ENCODE data around the gene PNLIPRP3. TPM values are rescaled to one million over a fixed set of nuclear protein-coding genes. Genes with fewer than 3 reads are reported as not detected.

PNLIPRP3 gene
- total RNA-seq, 1 experiment from 2014 or later, result not detected

- no peak for DNase-seq (ENCODE audit: low spot score)
- in situ Hi-C loops (cut with HindIII; ENCODE audit: low sequenced_read_pairs), result no loop called here
Measured at GRCh38 chr10:116440330-116441030, 12.8 kb downstream of the PNLIPRP3 start.

DNA sequence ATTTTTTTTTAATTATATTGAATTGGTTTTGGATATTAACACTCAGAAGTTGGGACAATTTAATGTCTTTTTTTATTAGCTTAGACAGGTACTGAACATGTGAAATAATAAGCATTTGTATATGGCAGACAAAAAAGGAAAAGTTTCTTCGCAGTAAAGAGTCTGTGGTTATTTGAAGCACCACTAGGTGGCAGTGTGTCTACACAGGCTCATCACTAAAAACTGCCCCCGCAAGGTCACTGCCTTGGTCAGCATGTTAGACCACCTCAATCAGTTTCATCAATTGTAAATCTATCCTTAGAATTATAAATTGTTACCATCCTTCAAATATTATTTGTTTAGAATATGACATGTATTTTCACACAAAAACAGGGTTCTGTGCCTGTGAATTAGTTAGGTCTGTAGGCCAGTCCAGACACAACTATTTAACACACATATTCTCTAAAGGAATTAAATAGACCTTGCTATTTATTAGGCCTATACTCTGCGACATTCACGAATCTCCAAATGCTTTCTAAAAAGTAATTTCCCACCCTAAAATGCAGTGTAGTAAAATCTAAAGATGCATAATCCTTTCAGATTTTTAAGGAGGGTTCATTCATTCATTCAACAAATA lies 17.0 kb downstream of the PNLIPRP3 start:
- in situ Hi-C loops (cut with HindIII; ENCODE audit: low sequenced_read_pairs), result no loop called here
- DNase-seq (ENCODE audit: low spot score), result peak; percentile 13

- in situ Hi-C loops (cut with HindIII; ENCODE audit: low sequenced_read_pairs), result no loop called here
- DNase-seq (ENCODE audit: low spot score), result no peak
Measured at GRCh38 chr10:116450861-116451260, 23.2 kb downstream of the PNLIPRP3 start.

DNA sequence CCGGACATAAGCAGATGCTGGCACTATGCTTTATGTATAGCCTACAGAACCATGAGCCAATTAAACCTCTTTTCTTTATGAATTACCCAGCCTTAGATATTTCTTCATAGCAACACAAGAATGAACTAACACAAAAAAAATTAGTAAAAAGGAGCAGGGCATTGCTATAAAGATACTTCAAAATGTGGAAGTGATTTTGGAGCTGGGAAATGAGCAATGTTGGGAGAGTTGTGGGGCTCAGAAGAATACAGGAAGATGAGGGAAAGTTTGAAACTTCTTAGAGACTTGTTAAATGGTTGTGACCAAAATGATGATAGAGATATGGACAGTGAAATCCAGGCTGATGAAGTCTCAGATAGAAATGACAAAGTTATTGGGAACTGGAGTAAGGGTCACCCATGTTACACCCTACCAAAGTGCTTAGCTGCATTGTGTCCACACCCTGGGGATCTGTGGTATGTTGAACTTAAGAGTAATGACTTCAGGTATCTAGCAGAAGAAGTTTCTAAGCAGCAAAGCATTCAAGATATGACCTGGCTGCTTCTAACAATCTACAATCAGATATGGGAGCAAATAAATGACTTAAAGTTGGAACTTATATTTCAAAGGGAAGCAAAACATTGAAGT lies 24.2 kb downstream of the PNLIPRP3 start:
- in situ Hi-C loops (cut with HindIII; ENCODE audit: low sequenced_read_pairs), result no loop called here

DNA sequence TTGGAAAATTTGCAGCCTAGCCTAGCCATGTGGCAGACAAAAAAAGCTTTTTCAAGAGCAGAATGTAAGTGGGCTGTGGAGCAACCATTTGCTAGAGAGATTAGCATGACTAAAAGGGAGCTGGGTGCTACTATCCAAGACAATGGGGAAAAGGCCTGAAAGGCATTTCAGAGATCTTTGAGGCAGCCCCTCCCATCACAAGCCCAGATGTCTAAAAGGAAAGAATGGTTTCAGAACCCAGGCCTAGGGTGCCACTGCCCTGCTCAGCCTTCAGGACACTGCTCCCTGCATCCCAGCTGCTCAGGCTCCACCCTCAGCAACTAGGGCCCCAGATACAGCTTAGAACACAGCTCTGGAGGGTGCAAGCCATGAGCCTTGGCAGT lies 24.7 kb downstream of the PNLIPRP3 start:
- in situ Hi-C loops (cut with HindIII; ENCODE audit: low sequenced_read_pairs), result no loop called here
- no peak for DNase-seq (ENCODE audit: low spot score)

More for the DNA sequence above, 24.2 kb downstream of the PNLIPRP3 start:
- no peak for DNase-seq (ENCODE audit: low spot score)

DNA sequence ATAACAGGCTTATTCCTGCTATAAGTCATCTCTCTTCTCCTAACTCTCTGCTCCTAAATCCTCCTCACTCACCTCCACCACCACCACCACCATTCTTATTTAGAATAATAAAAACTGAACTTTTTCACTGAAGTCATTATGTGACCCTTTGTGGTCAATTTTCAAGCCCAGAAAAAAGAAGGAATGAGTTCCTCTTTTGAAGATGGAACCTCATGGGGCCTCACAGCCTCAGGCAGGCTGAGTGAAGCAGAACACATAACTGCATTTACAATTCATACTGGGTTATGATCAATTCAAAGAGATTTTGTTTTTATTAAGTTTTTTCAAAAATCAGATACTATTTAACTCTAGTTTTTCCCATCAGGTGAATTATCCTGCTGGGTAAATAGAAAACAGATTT lies 29.8 kb downstream of the PNLIPRP3 start:
- in situ Hi-C loops (cut with HindIII; ENCODE audit: low sequenced_read_pairs), result no loop called here
- DNase-seq (ENCODE audit: low spot score), result no peak

GRCh38 chr10:116460219-116460618 lies 32.6 kb downstream of the PNLIPRP3 start:
- in situ Hi-C loops (cut with HindIII; ENCODE audit: low sequenced_read_pairs), result no loop called here
- DNase-seq (ENCODE audit: low spot score), result no peak

GRCh38 chr10:116461680-116462079 lies 34.0 kb downstream of the PNLIPRP3 start:
- no peak for DNase-seq (ENCODE audit: low spot score)
- in situ Hi-C loops (cut with HindIII; ENCODE audit: low sequenced_read_pairs), result no loop called here

DNA sequence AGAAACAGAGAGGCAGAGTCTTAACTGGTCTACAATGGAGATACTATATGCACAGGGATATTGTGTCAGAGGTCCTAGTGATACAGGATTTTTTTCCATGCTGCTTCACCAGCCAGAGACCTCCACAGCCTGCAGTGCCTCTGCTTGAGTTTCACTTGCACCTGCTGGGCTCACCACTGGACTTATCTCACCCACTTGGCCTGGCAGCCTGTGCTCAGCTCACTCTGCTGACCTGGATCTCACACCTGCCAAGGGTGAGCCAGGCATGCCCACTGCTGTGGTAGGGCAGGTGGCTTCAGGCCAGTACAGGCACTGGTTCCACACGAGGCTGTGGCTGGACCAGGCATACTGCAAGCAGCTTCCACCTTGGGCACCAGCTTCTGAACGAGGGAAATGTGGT lies 36.6 kb downstream of the PNLIPRP3 start:
- DNase-seq (ENCODE audit: low spot score), result no peak
- in situ Hi-C loops (cut with HindIII; ENCODE audit: low sequenced_read_pairs), result no loop called here

DNA sequence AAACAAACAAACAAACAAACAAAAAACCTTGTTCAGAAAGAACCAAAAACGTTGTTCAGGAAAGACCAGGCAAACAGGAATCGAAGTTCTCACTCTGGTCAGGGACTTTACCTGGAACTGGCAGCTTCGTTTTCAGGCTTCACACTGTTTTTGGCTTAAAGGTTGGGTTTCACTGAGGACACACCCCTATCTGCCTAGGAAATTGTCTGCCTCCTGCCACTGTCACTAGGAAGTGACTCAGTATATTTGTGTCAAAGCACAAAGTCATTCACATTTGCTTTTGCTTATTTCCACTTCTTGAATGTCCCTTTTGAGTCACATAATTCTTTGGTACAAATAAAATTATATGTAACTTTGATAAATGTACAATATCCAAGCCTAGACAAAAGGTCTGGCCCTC lies 37.9 kb downstream of the PNLIPRP3 start:
- DNase-seq (ENCODE audit: low spot score), result no peak
- in situ Hi-C loops (cut with HindIII; ENCODE audit: low sequenced_read_pairs), result no loop called here

- in situ Hi-C loops (cut with HindIII; ENCODE audit: low sequenced_read_pairs), result no loop called here
- DNase-seq (ENCODE audit: low spot score), result no peak
Measured at GRCh38 chr10:116466715-116467422, 39.2 kb downstream of the PNLIPRP3 start.

- in situ Hi-C loops (cut with HindIII; ENCODE audit: low sequenced_read_pairs), result no loop called here
- DNase-seq (ENCODE audit: low spot score), result no peak
Measured at GRCh38 chr10:116469437-116469836, 41.8 kb downstream of the PNLIPRP3 start.

- in situ Hi-C loops (cut with HindIII; ENCODE audit: low sequenced_read_pairs), result no loop called here
Measured at GRCh38 chr10:116470071-116470470, 42.4 kb downstream of the PNLIPRP3 start.

GRCh38 chr10:116470768-116471415 lies 43.2 kb downstream of the PNLIPRP3 start:
- in situ Hi-C loops (cut with HindIII; ENCODE audit: low sequenced_read_pairs), result no loop called here
- no peak for DNase-seq (ENCODE audit: low spot score)

More at GRCh38 chr10:116470071-116470470, 42.4 kb downstream of the PNLIPRP3 start:
- DNase-seq (ENCODE audit: low spot score), result no peak

GRCh38 chr10:116472891-116473290 lies 45.2 kb downstream of the PNLIPRP3 start:
- DNase-seq (ENCODE audit: low spot score), result no peak
- in situ Hi-C loops (cut with HindIII; ENCODE audit: low sequenced_read_pairs), result no loop called here

DNA sequence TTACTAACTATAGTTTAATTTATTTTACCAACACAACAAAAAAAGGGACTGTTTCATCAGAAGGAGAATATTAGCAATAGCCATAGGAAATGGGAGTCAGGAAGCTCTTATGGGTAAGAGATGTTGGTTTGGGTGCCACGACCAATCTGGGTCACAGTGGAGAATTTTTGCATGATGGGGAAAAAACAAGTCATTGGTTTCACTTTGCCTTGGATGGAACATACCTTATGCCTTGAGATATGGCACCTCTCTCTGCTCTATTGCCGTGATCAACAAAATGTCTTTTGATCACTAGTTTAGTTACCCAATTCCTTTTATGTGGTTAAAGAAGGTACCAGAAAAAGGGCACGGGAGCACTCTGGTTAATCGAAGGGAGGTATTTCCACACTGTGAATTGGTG lies 48.2 kb downstream of the PNLIPRP3 start:
- DNase-seq (ENCODE audit: low spot score), result no peak
- in situ Hi-C loops (cut with HindIII; ENCODE audit: low sequenced_read_pairs), result no loop called here

- in situ Hi-C loops (cut with HindIII; ENCODE audit: low sequenced_read_pairs), result no loop called here
Measured at GRCh38 chr10:116476461-116476860, 48.8 kb downstream of the PNLIPRP3 start.

GRCh38 chr10:116477986-116478664 lies 50.5 kb downstream of the PNLIPRP3 start:
- in situ Hi-C loops (cut with HindIII; ENCODE audit: low sequenced_read_pairs), result no loop called here
- no peak for DNase-seq (ENCODE audit: low spot score)

More at GRCh38 chr10:116476461-116476860, 48.8 kb downstream of the PNLIPRP3 start:
- DNase-seq (ENCODE audit: low spot score), result no peak
